K562 (cell line): ENCODE data around the gene ZNF219. TPM values are rescaled to one million over a fixed set of nuclear protein-coding genes. Genes with fewer than 3 reads are reported as not detected.

Source experiments
- ATAC-seq: fragments of 200-7000 bp; cut with Tn5 transposase; 3 replicates; pipeline ENCODE4 v1.9.1; 2020; ENCODE audit warnings: moderate library complexity
- BruUV-seq: library from RNA; stranded (reverse); fragments of 400-500 nt; replicated peaks from 2 replicates; lab custom pipeline; 2021; lab: Mats Ljungman, UMichigan
- CTCF ChIA-PET: fragments of 300-600 bp; formaldehyde crosslinking; extraction: SDS; loops from one replicate; lab custom pipeline; 2021; ENCODE audit warnings: low intra/inter-chr PET ratio; lab: Yijun Ruan, JAX
- POLR2A ChIA-PET: fragments of 300-600, 350-650 bp; sonication (Branson Sonifier 250); formaldehyde crosslinking; extraction: SDS; loops from one replicate; lab custom pipeline; 2021; ENCODE audit warnings: antibody characterized with exemption, inconsistent platforms; lab: Yijun Ruan, JAX
- DNase-seq, 4 experiments: peaks; one replicate each; pipeline versions ENCODE4 v3.0.0 to v3.0.0-alpha.2; 2011 to 2018; ENCODE audit warnings: low spot score in 3 of 4, mixed read lengths in 3 of 4; ENCODE audit errors: extremely low read depth in 1 of 4
- FAIRE-seq: peaks from 2 replicates; lab custom pipeline; 2011; peaks lifted over from hg19 to GRCh38; lab: Jason Lieb, UNC
- H2AFZ ChIP-seq: 2 replicates; pipeline ENCODE4 v1.6.0; 2011; ENCODE audit warnings: low read depth, low read length, control low read depth, inconsistent platforms
- H3K27ac ChIP-seq: fragments of 200-600 bp; 3 replicates; pipeline ENCODE4 v1.8.0; 2011; ENCODE audit warnings: low read depth, mild to moderate bottlenecking, control low read depth, inconsistent platforms, low read length, moderate library complexity, mixed read lengths; ENCODE audit errors: extremely low read depth
- H3K27me3 ChIP-seq, 2 experiments: fragments of 300-600 bp in 1 of 2; 2 replicates in 1 of 2; 3 replicates in 1 of 2; pipeline versions ENCODE4 v1.6.0 to v1.8.0; 2011; ENCODE audit warnings: inconsistent platforms in 2 of 2, low read length in 2 of 2, mild to moderate bottlenecking in 1 of 2, mixed read lengths in 1 of 2, moderate library complexity in 1 of 2; ENCODE audit not compliant: control insufficient read depth in 2 of 2, insufficient read depth in 2 of 2
- H3K36me3 ChIP-seq: fragments of 300-600 bp; 3 replicates; pipeline ENCODE4 v1.8.0; 2011; ENCODE audit warnings: mild to moderate bottlenecking, low read length, inconsistent platforms; ENCODE audit not compliant: control insufficient read depth, insufficient read depth
- H3K4me1 ChIP-seq, 2 experiments: fragments of 200-600 bp in 1 of 2; replicated peaks in 1 of 2; 2 replicates in 1 of 2; 3 replicates in 1 of 2; pipeline versions ENCODE4 v1.5.1 to v1.8.0; 2011; ENCODE audit warnings: inconsistent platforms in 2 of 2, low read length in 2 of 2, mild to moderate bottlenecking in 1 of 2, mixed read lengths in 1 of 2, moderate library complexity in 1 of 2; ENCODE audit not compliant: control insufficient read depth in 2 of 2, insufficient read depth in 2 of 2
- H3K4me2 ChIP-seq: 2 replicates; pipeline ENCODE4 v1.6.1; 2011; ENCODE audit warnings: low read length, control low read depth, inconsistent platforms, mixed read lengths; ENCODE audit not compliant: insufficient read depth
- H3K4me3 ChIP-seq: fragments of 200-600 bp; sonication (generic), shearing (Covaris generic); 2 replicates; pipeline ENCODE4 v1.5.1; 2016; ENCODE audit warnings: control low read depth, inconsistent platforms
- H3K79me2 ChIP-seq: fragments of 200-600 bp; 3 replicates; pipeline ENCODE4 v1.8.0; 2011; ENCODE audit warnings: low read length, inconsistent platforms; ENCODE audit not compliant: control insufficient read depth, insufficient read depth
- H3K9ac ChIP-seq, 2 experiments: 2 replicates each; pipeline versions ENCODE4 v1.6.0 to v1.6.1; 2011; ENCODE audit warnings: low read depth in 2 of 2, low read length in 2 of 2, control low read depth in 1 of 2, inconsistent platforms in 1 of 2, mild to moderate bottlenecking in 1 of 2, mixed read lengths in 1 of 2; ENCODE audit not compliant: insufficient read depth in 1 of 2
- H3K9me1 ChIP-seq: one replicate; pipeline ENCODE4 v1.6.0; 2011; ENCODE audit warnings: inconsistent platforms, mild to moderate bottlenecking, low read length, moderate library complexity; ENCODE audit not compliant: control insufficient read depth, insufficient read depth
- H3K9me3 ChIP-seq: replicated peaks from 2 replicates; pipeline ENCODE4 v1.5.1; 2011; ENCODE audit warnings: low read depth, low read length, inconsistent platforms; ENCODE audit not compliant: control insufficient read depth, insufficient read depth
- H4K20me1 ChIP-seq: replicated peaks from 2 replicates; pipeline ENCODE4 v1.6.1; 2011; ENCODE audit warnings: low read length, inconsistent platforms, mixed read lengths; ENCODE audit not compliant: control insufficient read depth, insufficient read depth
- ILF3 ChIP-seq: fragments of 450-650 bp; IDR thresholded peaks from 2 replicates; pipeline ENCODE4 v1.6.1; 2018; ENCODE audit warnings: antibody characterized with exemption, mild to moderate bottlenecking, moderate library complexity, borderline replicate concordance
- L3MBTL2 ChIP-seq: fragments of 450-650 bp; IDR thresholded peaks from 2 replicates; pipeline ENCODE4 v1.6.1; 2016; ENCODE audit warnings: mild to moderate bottlenecking, moderate library complexity
- SMC3 ChIP-seq: conservative IDR thresholded peaks from 2 replicates; pipeline ENCODE4 v1.6.1; 2011; ENCODE audit warnings: low read depth, low read length, improper control_type of control experiment; ENCODE audit not compliant: insufficient read depth
- XRCC3 ChIP-seq: fragments of 450-650 bp; IDR thresholded peaks from 2 replicates; pipeline ENCODE4 v1.6.1; 2017; ENCODE audit warnings: mild to moderate bottlenecking, moderate library complexity
- ZBTB7A ChIP-seq: IDR thresholded peaks from 2 replicates; pipeline ENCODE4 v1.6.1; 2011; ENCODE audit warnings: low read depth, mild to moderate bottlenecking, low read length, moderate library complexity, borderline replicate concordance; ENCODE audit not compliant: control insufficient read depth
- ZNF143 ChIP-seq: sonication (generic); formaldehyde crosslinking; IDR thresholded peaks from 2 replicates; pipeline ENCODE4 v1.9.0; 2022; ENCODE audit warnings: mild to moderate bottlenecking, missing genetic modification reagents
- WGBS: fragments of 100-300 bp; shearing (Covaris generic); methylation state at CpG from one replicate; pipeline ENCODE4 v1.1.6; 2016; ENCODE audit warnings: low coverage, mixed read lengths; ENCODE audit not compliant: insufficient coverage; ENCODE audit errors: missing lambda C conversion rate; 5-methylcytosine and 5-hydroxymethylcytosine counted together
- in situ Hi-C: fragments of 300-500 bp; cut with MboI; formaldehyde crosslinking; loops from 4 replicates; pipeline ENCODE4 v1.15.0; 2018; ENCODE audit warnings: inconsistent platforms, mixed read lengths
- intact Hi-C: fragments of 100-400 bp; cut with micrococcal nuclease; formaldehyde crosslinking; loops from 2 replicates; pipeline ENCODE4 v1.14.2; 2022
- polyA plus RNA-seq, 8 experiments: library from polyadenylated mRNA; depleted of rRNA in 4 of 8; stranded (reverse) in 5 of 8; unstranded in 3 of 8; fragments of >200 nt; fragmentation: Nextera tagmentation in 2 of 8; fragmentation: Illumina TruSeq in 1 of 8; extraction: Ambion mirVana in 2 of 8; extraction: Trizol in 1 of 8; gene quantifications; 2 replicates each; pipeline versions ENCODE4 v1.2.1 to v1.2.3, GENCODE V29; 2011 to 2014; ENCODE audit warnings: inconsistent platforms in 1 of 8, missing spikeins in 1 of 8
- total RNA-seq, 7 experiments: library from RNA; depleted of rRNA in 6 of 7; stranded (reverse); fragments of >200 nt in 6 of 7; fragmentation: Illumina TruSeq in 2 of 7; extraction: Trizol in 2 of 7; gene quantifications; 2 replicates each; pipeline versions ENCODE4 v1.2.1 to v1.2.3, GENCODE V29; 2011 to 2021; ENCODE audit warnings: low replicate concordance in 1 of 7
- TF ChIP-seq, protein P1 (sequence below), 2 experiments: fragments of 450-650 bp; formaldehyde crosslinking in 1 of 2; IDR thresholded peaks; 2 replicates each; pipeline versions ENCODE4 v1.4.0 to v1.6.1; 2014 to 2020; ENCODE audit warnings: mild to moderate bottlenecking in 2 of 2, borderline replicate concordance in 1 of 2, low read depth in 1 of 2
- TF ChIP-seq, protein P2 (sequence below): fragments of 450-650 bp; IDR thresholded peaks from 2 replicates; pipeline ENCODE4 v1.6.1; 2017; ENCODE audit warnings: mild to moderate bottlenecking, moderate library complexity
- TF ChIP-seq, protein P3 (sequence below): sonication (generic); formaldehyde crosslinking; IDR thresholded peaks from 2 replicates; pipeline ENCODE4 v1.8.0; 2022; ENCODE audit warnings: missing genetic modification reagents, mild to moderate bottlenecking, moderate library complexity, borderline replicate concordance

ZNF219 gene
- total and polyA plus RNA-seq, 9 of the 15 experiments (the other 6 are each of a cell fraction or from before 2014, with no cell fraction given) = 0.29 to 10.6 (median 2.8) TPM

DNA sequence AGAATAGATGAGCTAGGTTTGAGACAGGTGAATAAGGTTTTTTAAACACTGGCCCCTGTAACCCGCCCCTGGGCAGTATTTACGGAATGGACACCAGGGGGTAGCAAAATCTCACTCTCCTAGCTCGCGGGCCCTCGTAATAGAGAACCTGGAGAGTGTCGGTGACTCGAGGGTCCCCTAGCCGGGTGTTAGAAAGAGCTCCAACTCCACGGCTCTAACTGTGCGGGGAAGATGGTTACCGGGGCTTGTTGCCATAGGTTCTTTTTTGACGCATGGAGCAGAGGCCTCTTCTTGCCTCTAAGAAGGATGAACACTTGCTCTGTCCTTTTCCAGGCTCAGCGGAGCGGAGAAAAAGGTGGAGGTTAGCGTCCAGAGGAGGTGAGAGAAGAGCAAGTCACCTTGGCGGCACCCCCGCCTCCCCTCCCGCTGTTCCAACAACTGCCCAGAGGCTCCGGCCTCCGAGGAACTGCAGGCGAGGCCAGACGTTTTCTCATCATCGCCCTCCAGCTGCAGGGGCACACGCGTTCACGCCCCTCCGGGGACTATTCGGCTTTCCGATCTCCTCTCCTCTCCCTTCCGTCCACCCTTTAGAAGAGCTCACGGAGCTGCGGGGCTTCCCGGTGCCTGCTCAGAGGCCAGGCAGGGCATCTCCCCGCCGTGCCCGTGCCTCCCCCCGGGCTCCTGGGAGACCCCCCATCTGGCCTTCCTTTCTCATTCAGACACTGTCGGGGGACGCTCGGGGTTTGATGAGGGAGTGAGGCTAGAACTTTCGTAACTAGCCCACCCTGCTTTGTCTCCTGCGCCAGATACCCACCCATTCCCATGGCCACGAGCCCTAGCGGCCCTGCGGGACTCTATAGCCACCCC lies 29.7 kb downstream of the ZNF219 start:
- ChIA-PET CTCF (interaction anchor here (0.6 to 4.6 kb wide), 4 partner anchors 24 to 311 kb away, joined by 3 to 54 read pairs (median 10); no protein-coding TSS in a partner anchor), POLR2A (interaction anchor here (0.6 to 0.8 kb wide), 3 partner anchors 19 to 70 kb away, joined by 3 to 4 read pairs (median 3); partner anchors contain the start of gene SLC39A2)
- Histone ChIP-seq H3K9ac (peak overlapping the region in 1 of 2 experiments; percentile 42; a peak in 2 of 4 replicates), H3K9me3 (no peaks in the 10 kb centered on the region), H3K4me2 (peak overlapping the region; percentile 49), H3K27me3 (no peaks in the 10 kb centered on the region), H3K27ac (no peak overlapping the region), H3K36me3 (no peaks in the 10 kb centered on the region), H3K4me3 (no peak overlapping the region), H2AFZ (peak overlapping the region; percentile 80), H3K4me1 (peaks cover 2 to 36% of the 10 kb centered on the region in 2 experiments; a peak in 3 of 5 replicates), H4K20me1 (no peaks in the 10 kb centered on the region), H3K79me2 (no peaks in the 10 kb centered on the region; the same call in 2 of the 3 replicates), H3K9me1 (no peaks in the 10 kb centered on the region)
- WGBS = 10% methylated on average over 26 of the region's 45 CpGs
- in situ Hi-C loops (no loop called here), intact Hi-C loops (loop anchor here (1.0 kb wide), 2 partner anchors 22 to 36 kb away; no protein-coding TSS in a partner anchor)
- ATAC-seq (peak; percentile 81), FAIRE-seq (peak; percentile 82), DNase-seq (peak; percentile 61 to 75 (median 65))
- no TSS peak for BruUV-seq
- TF ChIP-seq, protein P1, sequence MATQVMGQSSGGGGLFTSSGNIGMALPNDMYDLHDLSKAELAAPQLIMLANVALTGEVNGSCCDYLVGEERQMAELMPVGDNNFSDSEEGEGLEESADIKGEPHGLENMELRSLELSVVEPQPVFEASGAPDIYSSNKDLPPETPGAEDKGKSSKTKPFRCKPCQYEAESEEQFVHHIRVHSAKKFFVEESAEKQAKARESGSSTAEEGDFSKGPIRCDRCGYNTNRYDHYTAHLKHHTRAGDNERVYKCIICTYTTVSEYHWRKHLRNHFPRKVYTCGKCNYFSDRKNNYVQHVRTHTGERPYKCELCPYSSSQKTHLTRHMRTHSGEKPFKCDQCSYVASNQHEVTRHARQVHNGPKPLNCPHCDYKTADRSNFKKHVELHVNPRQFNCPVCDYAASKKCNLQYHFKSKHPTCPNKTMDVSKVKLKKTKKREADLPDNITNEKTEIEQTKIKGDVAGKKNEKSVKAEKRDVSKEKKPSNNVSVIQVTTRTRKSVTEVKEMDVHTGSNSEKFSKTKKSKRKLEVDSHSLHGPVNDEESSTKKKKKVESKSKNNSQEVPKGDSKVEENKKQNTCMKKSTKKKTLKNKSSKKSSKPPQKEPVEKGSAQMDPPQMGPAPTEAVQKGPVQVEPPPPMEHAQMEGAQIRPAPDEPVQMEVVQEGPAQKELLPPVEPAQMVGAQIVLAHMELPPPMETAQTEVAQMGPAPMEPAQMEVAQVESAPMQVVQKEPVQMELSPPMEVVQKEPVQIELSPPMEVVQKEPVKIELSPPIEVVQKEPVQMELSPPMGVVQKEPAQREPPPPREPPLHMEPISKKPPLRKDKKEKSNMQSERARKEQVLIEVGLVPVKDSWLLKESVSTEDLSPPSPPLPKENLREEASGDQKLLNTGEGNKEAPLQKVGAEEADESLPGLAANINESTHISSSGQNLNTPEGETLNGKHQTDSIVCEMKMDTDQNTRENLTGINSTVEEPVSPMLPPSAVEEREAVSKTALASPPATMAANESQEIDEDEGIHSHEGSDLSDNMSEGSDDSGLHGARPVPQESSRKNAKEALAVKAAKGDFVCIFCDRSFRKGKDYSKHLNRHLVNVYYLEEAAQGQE (IDR thresholded peaks at IDR 0.05; ENCODE audit: borderline replicate concordance) = peak; percentile 81
- TF ChIP-seq, protein P1 (CRISPR knock-in tag; IDR thresholded peaks at IDR 0.05; ENCODE audit: low read depth) = no peak
- no peak for TF ChIP-seq ILF3
- TF ChIP-seq ZNF143 (CRISPR knock-in tag) = no peak
- no peak for TF ChIP-seq XRCC3
- TF ChIP-seq, protein P2, sequence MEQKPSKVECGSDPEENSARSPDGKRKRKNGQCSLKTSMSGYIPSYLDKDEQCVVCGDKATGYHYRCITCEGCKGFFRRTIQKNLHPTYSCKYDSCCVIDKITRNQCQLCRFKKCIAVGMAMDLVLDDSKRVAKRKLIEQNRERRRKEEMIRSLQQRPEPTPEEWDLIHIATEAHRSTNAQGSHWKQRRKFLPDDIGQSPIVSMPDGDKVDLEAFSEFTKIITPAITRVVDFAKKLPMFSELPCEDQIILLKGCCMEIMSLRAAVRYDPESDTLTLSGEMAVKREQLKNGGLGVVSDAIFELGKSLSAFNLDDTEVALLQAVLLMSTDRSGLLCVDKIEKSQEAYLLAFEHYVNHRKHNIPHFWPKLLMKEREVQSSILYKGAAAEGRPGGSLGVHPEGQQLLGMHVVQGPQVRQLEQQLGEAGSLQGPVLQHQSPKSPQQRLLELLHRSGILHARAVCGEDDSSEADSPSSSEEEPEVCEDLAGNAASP = no peak
- TF ChIP-seq ZBTB7A = peak; percentile 31; the same call in 1 of the 2 replicates
- TF ChIP-seq L3MBTL2 = peak; percentile 40
- TF ChIP-seq, protein P3, sequence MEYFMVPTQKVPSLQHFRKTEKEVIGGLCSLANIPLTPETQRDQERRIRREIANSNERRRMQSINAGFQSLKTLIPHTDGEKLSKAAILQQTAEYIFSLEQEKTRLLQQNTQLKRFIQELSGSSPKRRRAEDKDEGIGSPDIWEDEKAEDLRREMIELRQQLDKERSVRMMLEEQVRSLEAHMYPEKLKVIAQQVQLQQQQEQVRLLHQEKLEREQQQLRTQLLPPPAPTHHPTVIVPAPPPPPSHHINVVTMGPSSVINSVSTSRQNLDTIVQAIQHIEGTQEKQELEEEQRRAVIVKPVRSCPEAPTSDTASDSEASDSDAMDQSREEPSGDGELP = peak; percentile 22; the same call in 1 of the 2 replicates
- TF ChIP-seq SMC3 = peak; percentile 66
